ENCODE results near the gene LDLRAD3. TPM values are rescaled to one million over a fixed set of nuclear protein-coding genes. Genes with fewer than 3 reads are reported as not detected.

LDLRAD3 gene
- total RNA-seq, 2 donors from 2014 or later: 19.2 to 30.6 TPM

DNA sequence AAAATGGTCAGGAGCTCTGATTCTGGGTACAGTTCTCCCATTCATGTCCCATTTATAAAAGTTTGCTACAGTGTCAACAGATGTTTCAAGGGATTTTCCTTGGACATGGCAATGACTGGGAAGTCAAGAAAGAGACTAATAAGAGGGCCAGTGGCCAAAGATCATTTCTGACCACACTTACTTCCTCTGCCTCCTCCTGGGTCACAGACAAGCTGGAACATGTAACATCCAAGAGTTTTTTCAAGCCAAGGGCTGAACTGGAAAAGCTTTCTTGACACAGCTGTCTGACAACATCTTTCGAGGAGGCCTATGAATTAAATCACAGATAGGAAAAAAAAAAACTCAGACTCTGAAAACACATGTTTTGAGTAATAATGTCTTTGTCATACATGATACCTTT lies 336.7 kb downstream of the LDLRAD3 start:
- DNase-seq: no peak
- Histone ChIP-seq H3K36me3 (ENCODE audit: control insufficient read depth, insufficient read depth, low read length) (peaks cover 18% of the 10 kb centered on the region), H3K4me3 (ENCODE audit: low read length) (no peak overlapping the region), H3K4me1 (ENCODE audit: control insufficient read depth, insufficient read depth, low read length) (peaks cover 14% of the 10 kb centered on the region), H3K27ac (ENCODE audit: low read depth, low read length) (no peak overlapping the region), H3K9me3 (ENCODE audit: control insufficient read depth, low read length) (no peaks in the 10 kb centered on the region), H3K9ac (ENCODE audit: extremely low read depth, low read length, poor library complexity, severe bottlenecking) (no peak overlapping the region), H3K27me3 (ENCODE audit: control insufficient read depth, insufficient read depth, low read length, poor library complexity, severe bottlenecking) (no peaks in the 10 kb centered on the region)
- H3K4me3 Mint-ChIP-seq: no peak overlapping the region
- peaks cover 2% of the 10 kb centered on the region for H3K9me3 Mint-ChIP-seq
- no peak overlapping the region for H3K27ac Mint-ChIP-seq
- H3K27me3 Mint-ChIP-seq (ENCODE audit: insufficient read depth): no peaks in the 10 kb centered on the region
- TF ChIP-seq, protein P1, sequence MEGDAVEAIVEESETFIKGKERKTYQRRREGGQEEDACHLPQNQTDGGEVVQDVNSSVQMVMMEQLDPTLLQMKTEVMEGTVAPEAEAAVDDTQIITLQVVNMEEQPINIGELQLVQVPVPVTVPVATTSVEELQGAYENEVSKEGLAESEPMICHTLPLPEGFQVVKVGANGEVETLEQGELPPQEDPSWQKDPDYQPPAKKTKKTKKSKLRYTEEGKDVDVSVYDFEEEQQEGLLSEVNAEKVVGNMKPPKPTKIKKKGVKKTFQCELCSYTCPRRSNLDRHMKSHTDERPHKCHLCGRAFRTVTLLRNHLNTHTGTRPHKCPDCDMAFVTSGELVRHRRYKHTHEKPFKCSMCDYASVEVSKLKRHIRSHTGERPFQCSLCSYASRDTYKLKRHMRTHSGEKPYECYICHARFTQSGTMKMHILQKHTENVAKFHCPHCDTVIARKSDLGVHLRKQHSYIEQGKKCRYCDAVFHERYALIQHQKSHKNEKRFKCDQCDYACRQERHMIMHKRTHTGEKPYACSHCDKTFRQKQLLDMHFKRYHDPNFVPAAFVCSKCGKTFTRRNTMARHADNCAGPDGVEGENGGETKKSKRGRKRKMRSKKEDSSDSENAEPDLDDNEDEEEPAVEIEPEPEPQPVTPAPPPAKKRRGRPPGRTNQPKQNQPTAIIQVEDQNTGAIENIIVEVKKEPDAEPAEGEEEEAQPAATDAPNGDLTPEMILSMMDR (conservative IDR thresholded peaks at IDR 0.05): no peak
- 87% methylated on average over 1 of the region's 1 CpG; no CpG with 5 or more reads in 1 of the 2 experiments for WGBS, 2 experiments (ENCODE audit: insufficient coverage in 1 of 2, insufficient read length in 1 of 2)
- peaks cover 25% of the 10 kb centered on the region for H3K4me1 Mint-ChIP-seq
- no peaks in the 10 kb centered on the region for H3K36me3 Mint-ChIP-seq (ENCODE audit: low read depth)

Small RNAs within 50 kb of the gene (microRNA-seq; reads per million reads assigned to microRNA genes)
- not detected for gene MIR3973 (ENCODE audit: borderline microRNAs expressed)
